Testis (tissue), 2 donors: ENCODE measurements around the gene GFY.

ENCODE experiments used
- CTCF ChIP-seq, 3 experiments: fragments of 450-650 bp in 2 of 3; fragments of 200-600 bp in 1 of 3; sonication (generic) in 1 of 3; IDR thresholded peaks; one replicate each; pipeline ENCODE4 v1.5.1; 2016 to 2019; ENCODE audit warnings: antibody characterized with exemption in 3 of 3, mild to moderate bottlenecking in 2 of 3, moderate library complexity in 1 of 3
- POLR2A ChIP-seq: fragments of 450-650 bp; IDR thresholded peaks from one replicate; pipeline ENCODE4 v1.6.1; 2017; ENCODE audit warnings: antibody characterized with exemption, mild to moderate bottlenecking, moderate library complexity

GRCh38 chr19:49441960-49442350, 16.8 kb downstream of the GFY start:
- TF ChIP-seq POLR2A (no peak), CTCF (IDR thresholded peaks at IDR 0.05) (no peak)
